ENCODE results near the gene PNPLA5. TPM values are rescaled to one million over a fixed set of nuclear protein-coding genes. Genes with fewer than 3 reads are reported as not detected.
A peak's percentile ranks its signal among the peaks of the same experiment; 100 is the strongest.

The PNPLA5 gene
- total RNA-seq, 4 donors from 2014 or later = not detected

DNA sequence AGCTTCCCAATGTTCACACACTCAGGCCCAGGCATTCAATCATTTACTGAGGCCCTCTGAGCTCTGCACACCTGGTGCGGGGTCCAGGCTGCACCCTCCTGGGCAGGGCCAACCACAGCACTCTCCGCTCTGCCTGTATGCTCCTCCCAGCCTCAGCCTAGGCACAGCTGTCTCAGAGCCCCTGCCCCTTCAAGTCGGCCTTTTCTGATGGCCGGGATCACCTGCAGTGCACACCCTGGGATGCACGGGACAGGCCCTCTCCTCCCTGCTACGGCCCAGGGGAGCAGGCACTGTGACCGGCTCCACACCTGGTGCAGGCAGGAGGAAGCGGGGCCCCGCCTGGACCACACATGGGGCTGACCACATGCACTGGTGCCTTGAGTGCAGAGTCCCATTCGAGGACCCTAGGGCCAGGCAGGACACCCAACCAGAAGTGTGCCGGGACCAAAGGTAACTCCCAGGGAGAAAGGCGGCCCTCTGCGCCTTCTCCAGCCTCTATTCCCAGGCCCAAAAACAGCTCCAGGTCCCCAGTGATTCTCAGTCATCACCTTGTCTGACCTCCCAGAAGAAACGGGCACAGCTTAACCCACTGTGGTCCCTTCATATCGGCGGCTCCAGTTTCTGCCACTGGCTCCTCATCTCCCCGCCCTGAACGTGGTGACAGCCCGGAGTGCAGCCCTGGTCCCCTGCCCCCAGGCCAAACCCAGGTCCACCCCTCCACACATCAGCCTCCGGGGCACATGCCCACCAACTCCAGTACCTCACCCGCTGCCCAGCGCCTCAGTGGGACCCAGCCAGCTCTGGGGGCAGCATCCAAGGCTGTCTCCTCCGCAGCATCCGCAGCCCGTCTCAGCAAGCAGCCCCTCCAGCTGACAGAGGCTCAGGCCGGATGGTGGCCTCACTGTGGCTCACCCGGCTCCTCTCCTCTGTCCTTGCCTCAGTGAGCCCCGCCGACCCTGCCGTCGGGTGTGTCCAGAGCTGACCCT lies 47.0 kb downstream of the PNPLA5 start:
- TF ChIP-seq POLR2A (IDR thresholded peaks at IDR 0.05) (no peak), CTCF (IDR thresholded peaks at IDR 0.05 in 4 of 5, conservative IDR thresholded peaks at IDR 0.05 in 1 of 5) (no peak)
- in situ Hi-C loops (cut with MboI; ENCODE audit: low sequenced_read_pairs in 4 of 4) = loop anchor here in 1 of 4 donors (25.0 kb wide), 1 partner anchor 458 kb away; no protein-coding TSS in a partner anchor
- Histone ChIP-seq H3K27me3 (peaks cover 0 to 3% (median 0%) of the 10 kb centered on the region in 3 donors), H3K4me1 (no peaks in the 10 kb centered on the region), H3K36me3 (no peaks in the 10 kb centered on the region), H3K27ac (no peak overlapping the region), H3K4me3 (no peak overlapping the region), H3K9me3 (no peaks in the 10 kb centered on the region)
- intact Hi-C loops (cut with DNase I; ENCODE audit: low total_unique reads) = no loop called here
- DNase-seq (peak in 1 of 2 donors; percentile 9), ATAC-seq (no peak)

GRCh38 chr22:43843783-43844530 lies 47.9 kb downstream of the PNPLA5 start:
- in situ Hi-C loops (cut with MboI; ENCODE audit: low sequenced_read_pairs in 4 of 4) = loop anchor here in 1 of 4 donors (25.0 kb wide), 1 partner anchor 457 kb away; no protein-coding TSS in a partner anchor

GRCh38 chr22:43841742-43842141 lies 50.1 kb downstream of the PNPLA5 start:
- no peak for ATAC-seq
- intact Hi-C loops (cut with DNase I; ENCODE audit: low total_unique reads) = no loop called here
- Histone ChIP-seq H3K27ac (no peak overlapping the region), H3K27me3 (no peaks in the 10 kb centered on the region), H3K36me3 (no peaks in the 10 kb centered on the region), H3K4me1 (no peaks in the 10 kb centered on the region), H3K9me3 (no peaks in the 10 kb centered on the region), H3K4me3 (no peak overlapping the region)
- DNase-seq = peak in 1 of 2 donors; percentile 8
- in situ Hi-C loops (cut with MboI; ENCODE audit: low sequenced_read_pairs in 4 of 4) = loop anchor here in 1 of 4 donors (25.0 kb wide), 1 partner anchor 454 kb away; no protein-coding TSS in a partner anchor
- no peak for TF ChIP-seq CTCF (IDR thresholded peaks at IDR 0.05 in 4 of 5, conservative IDR thresholded peaks at IDR 0.05 in 1 of 5)
- no peak for TF ChIP-seq POLR2A (IDR thresholded peaks at IDR 0.05)

More at GRCh38 chr22:43843783-43844530, 47.9 kb downstream of the PNPLA5 start:
- no peaks in the 10 kb centered on the region for H3K36me3 ChIP-seq
- TF ChIP-seq CTCF (IDR thresholded peaks at IDR 0.05 in 4 of 5, conservative IDR thresholded peaks at IDR 0.05 in 1 of 5) = no peak
- intact Hi-C loops (cut with DNase I; ENCODE audit: low total_unique reads) = no loop called here
- no peaks in the 10 kb centered on the region for H3K27me3 ChIP-seq
- DNase-seq = peak in 1 of 2 donors; percentile 4
- no peak for ATAC-seq
- no peaks in the 10 kb centered on the region for H3K4me1 ChIP-seq
- no peaks in the 10 kb centered on the region for H3K9me3 ChIP-seq
- H3K4me3 ChIP-seq = no peak overlapping the region
- no peak overlapping the region for H3K27ac ChIP-seq

DNA sequence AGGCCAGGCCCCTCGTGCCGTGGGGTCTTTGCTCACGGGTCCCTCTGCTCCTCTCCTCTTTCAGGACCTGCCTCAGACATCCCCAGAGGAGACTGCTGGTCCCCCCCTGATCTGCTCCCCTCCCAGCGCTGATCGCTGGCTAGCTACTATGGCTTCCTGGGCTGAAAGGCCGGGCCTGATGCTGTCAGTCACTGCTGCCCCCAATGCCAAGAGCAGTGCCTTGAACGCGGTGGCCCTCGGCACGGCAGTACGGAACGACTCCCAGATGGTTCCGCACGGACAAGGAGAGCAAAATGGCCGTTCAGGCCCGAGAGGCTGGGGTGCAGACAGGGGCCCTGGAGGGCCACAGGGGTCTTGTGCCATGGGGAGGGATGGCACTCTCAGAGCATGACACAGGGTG lies 51.0 kb downstream of the PNPLA5 start:
- DNase-seq (peak in 1 of 2 donors; percentile 5), ATAC-seq (no peak)
- in situ Hi-C loops (cut with MboI; ENCODE audit: low sequenced_read_pairs in 4 of 4) (loop anchor here in 1 of 4 donors (25.0 kb wide), 1 partner anchor 454 kb away; no protein-coding TSS in a partner anchor), intact Hi-C loops (cut with DNase I; ENCODE audit: low total_unique reads) (no loop called here)
- Histone ChIP-seq H3K36me3 (no peaks in the 10 kb centered on the region), H3K9me3 (no peaks in the 10 kb centered on the region), H3K27ac (no peak overlapping the region), H3K27me3 (no peaks in the 10 kb centered on the region), H3K4me1 (no peaks in the 10 kb centered on the region), H3K4me3 (no peak overlapping the region)
- TF ChIP-seq CTCF (IDR thresholded peaks at IDR 0.05 in 4 of 5, conservative IDR thresholded peaks at IDR 0.05 in 1 of 5) = no peak
- no peak for TF ChIP-seq POLR2A (IDR thresholded peaks at IDR 0.05)

Measured in gastrocnemius medialis (tissue), 4 donors.